Measurements from ENCODE around the gene C1orf35.

C1orf35 gene

DNA sequence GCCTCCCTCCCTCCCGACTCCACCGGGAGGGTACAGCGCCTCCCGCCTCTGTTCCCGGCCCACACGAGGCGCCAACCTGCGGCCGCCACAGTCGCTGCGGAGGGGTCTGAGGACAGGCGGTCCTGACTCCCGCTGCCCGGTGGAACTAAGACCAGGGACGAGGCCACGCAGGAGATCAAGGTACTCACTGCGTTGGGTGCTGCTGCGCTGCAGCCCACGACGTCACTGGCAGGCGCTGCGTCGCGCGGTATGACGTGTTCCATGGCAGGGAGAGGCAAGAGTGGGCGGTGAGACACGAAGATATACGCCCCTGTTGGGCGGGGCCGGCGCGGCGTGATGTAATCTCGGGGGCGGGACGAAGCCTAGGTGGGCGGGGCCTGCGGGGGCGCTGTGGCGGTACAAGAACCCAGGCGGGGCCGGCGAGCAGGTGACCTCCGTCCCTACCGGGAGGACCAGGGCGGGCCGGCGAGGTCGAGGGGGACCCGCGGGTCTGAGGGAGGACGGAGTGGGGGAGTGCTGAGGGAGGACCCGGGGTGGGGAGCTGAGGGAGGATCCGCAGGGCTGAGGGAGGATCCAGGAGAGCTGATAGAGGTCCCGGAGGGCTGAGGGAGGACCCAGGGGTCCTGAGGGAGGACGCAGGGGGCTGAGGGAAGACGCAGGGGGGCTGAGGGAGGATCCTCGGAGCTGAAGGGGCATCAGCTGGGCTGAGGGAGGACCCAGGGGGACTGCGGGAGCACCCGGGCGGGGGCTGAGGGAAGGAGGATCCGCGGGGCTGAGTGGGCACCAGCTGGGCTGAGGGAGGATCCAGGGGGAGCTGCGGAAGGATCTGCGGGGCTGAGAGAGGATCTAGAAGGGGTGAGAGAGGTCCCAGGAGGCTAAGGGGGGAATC is 6.2 kb upstream of the C1orf35 start, which contains the start of gene MRPL55:
Gene MRPL55 (minus strand): TSS at position 227 of the 889 bp plus-strand sequence. CDS start 1,039 bp downstream, outside the sequence.
- DNase-seq (ENCODE audit: low spot score) = peak; percentile 94

DNA sequence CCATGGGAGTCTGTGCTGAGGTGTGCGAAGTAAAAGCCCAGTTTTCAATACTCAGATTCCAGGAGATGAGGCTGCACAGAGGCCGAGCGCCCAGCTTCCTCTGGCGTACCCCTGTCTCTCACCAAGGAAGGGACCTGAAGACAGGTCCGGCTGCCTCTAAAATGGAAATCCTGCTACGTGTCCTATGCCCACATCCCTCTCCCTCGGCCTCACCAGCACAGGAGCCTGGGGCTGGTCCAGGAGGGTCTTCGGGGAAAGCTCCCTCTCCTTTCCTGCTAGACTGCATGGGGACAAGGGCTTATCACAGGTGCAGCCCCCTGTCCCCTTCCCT is 5.6 kb upstream of the C1orf35 start:
- no peak for DNase-seq (ENCODE audit: low spot score)

GRCh38 chr1:228108055-228108690 is 5.0 kb upstream of the C1orf35 start:
- DNase-seq (ENCODE audit: low spot score) = no peak

DNA sequence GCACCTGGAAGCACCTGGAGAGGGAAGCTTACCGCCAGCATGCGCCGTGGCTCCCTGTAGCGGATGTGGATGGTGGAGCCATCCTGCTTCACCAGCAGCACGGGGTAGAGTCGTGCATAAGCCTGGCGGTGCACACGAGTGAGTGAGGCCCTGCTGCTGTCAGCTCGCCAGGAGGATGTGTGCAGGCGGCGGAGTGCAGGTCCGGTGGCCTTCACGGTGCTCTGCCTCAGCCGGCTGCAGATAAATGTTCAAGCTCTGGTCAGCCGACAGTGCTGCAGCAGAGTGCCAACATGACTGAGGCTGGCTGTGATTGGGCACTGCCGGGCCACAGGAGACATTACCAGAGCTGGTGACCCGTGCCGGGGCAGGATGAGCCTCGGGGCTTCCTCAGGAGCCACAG is 4.5 kb upstream of the C1orf35 start:
- no peak for DNase-seq (ENCODE audit: low spot score)

- no peak for DNase-seq (ENCODE audit: low spot score)
Measured at GRCh38 chr1:228106800-228107054, 3.6 kb upstream of the C1orf35 start.

DNA sequence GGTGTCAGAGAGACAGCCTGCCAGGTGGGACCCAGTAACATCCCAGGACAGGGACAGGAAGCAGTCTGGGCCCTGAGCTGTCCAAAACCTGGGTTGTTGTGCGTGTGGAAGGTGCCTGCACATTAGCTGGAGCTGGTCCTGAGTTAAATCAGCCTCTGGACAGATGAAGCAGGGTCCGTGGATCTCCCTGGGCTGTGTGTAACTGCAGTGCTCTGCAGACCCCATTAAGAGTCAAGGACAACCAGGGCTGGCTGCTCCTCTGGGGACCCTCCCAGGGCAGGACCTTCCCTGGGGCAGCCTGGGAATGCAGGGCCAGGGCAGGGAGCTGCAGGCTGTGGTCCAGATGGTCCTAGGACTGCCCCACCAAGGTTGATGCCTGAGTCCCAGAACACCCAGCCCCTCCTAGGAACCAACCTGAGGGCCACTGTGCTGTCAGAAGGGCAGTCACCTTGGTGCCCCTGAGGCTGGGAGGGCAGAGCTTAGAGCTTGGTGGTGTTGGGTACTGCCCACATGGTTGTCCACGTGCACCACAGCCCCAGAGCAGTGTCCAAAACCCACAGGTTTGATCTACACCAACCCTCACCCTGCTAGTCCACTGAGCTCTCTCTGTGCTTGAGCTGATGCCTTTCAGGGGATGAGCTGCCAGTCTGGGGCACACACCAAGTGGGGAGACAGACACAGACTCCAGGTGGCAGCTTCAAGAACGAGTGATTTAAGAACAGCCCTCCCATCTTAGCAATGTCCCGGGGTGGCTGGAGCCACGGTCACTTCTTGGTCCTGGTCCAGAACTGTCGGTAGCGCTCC is 3.1 kb upstream of the C1orf35 start:
- DNase-seq (ENCODE audit: low spot score) = no peak

GRCh38 chr1:228105270-228105995 is 2.3 kb upstream of the C1orf35 start:
- DNase-seq (ENCODE audit: low spot score) = no peak

DNA sequence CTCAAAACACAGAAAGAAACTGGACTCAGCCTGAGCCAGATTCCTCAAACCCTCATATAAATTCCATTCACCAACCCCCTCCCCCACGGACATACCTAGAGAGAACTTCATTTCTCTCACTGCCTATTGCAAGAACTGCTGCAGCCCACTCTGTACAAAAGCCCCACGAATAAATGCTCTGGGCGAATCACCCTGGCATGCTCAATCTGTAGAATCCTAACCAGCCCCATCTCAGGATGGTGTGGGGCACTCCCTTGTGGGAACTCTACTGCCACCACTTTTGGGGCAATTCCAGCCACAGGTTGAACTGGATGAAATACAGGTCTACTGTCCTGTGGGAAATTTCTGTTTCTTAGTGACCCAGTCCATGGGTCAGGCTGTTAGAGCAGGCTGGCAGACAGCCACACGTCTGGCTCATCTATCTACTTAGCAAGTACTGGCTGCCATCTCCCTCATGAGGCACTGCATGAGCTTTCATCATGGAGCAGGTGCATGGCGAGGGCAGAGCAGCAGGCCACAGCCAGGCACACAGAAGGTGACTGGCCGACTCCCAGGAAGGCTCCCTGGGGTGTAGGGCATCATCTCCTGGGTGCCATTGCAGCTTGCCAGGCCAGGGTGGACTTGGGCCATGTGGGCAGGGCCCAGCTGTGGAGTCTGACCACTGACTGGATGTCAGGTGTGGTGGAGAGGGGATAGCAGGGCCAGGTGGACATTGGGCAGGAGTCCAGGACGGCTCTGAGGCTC is 1.6 kb upstream of the C1orf35 start:
- no peak for DNase-seq (ENCODE audit: low spot score)

DNA sequence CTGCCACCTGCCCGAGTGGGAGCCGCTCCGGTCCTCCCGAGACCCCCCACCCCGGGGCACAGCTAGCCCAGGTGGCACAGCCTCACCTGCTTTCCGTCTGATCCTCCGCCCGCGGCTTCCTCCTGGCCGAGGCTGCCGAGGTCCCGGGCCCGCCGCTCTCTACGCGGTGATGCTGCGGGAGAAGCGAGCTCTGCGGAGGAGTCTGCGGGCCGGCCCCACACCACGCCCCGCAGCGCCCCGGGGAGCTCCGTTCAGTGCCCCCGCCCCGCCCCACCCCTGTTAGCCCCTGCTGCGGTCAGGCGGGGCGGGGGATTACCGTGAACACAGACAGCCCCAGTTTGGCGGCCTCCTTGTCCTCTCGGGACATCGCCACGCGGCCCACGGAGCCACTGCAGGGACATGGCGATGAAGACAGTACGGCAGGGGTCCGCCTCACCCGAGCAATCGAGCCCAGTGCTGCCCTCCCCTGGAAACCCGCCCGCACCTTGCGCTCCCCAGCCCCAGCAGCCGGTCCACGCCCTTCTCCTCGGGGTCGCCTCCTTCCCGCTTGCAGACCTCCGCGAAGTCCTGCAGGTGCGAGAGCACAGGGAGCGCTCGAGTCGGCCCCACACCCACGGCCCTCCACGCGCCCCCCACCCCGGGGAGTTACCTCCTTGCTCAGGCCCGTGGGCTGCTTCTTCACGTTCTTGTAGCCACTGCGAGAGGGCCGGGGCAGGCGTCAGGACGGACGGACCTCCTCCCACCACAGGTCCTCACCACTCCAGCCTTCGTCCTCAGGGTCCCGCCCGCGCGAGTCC is 933 bp downstream of the C1orf35 start:
- peak; percentile 62 for DNase-seq (ENCODE audit: low spot score)

DNA sequence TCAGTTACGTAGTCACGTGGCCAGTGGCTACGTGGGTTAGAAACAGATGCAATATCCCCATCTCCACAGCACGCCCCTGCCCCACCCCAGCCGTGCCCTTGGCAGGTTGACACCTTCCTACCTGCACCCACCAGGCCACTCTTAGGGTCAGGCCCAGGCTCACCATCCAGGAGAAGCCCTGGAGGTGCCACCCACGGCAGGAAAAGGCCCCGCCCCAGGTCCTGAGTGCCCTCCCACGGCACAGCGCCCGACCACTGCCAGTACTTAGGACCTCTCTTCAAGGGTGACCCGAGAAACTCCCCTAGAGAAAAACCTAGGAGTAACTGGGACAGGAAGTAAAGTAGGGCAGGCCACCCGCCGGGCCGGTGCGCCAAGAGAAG is 1.5 kb downstream of the C1orf35 start:
- DNase-seq (ENCODE audit: low spot score) = no peak

GRCh38 chr1:228100822-228101613 is 2.1 kb downstream of the C1orf35 start:
- DNase-seq (ENCODE audit: low spot score) = no peak

GRCh38 chr1:228099331-228099732 is 3.8 kb downstream of the C1orf35 start:
- DNase-seq (ENCODE audit: low spot score) = no peak

DNA sequence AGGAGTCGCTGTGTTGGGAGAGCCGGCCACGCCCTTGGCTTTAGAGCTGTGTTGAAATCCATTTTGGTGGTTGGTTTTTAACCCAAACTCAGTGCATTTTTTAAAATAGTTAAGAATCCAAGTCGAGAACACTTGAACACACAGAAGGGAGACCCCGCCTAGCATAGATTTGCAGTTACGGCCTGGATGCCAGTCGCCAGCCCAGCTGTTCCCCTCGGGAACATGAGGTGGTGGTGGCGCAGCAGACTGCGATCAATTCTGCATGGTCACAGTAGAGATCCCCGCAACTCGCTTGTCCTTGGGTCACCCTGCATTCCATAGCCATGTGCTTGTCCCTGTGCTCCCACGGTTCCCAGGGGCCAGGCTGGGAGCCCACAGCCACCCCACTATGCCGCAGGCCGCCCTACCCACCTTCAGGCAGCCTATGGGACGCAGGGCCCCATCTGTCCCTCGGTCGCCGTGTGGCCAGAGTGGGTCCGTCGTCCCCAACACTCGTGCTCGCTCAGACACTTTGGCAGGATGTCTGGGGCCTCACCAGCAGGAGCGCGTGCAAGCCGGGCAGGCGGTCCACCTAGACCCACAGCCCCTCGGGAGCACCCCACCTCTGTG is 4.7 kb downstream of the C1orf35 start:
- DNase-seq (ENCODE audit: low spot score) = no peak

GRCh38 chr1:228097333-228098081 is 5.6 kb downstream of the C1orf35 start:
- no peak for DNase-seq (ENCODE audit: low spot score)

DNA sequence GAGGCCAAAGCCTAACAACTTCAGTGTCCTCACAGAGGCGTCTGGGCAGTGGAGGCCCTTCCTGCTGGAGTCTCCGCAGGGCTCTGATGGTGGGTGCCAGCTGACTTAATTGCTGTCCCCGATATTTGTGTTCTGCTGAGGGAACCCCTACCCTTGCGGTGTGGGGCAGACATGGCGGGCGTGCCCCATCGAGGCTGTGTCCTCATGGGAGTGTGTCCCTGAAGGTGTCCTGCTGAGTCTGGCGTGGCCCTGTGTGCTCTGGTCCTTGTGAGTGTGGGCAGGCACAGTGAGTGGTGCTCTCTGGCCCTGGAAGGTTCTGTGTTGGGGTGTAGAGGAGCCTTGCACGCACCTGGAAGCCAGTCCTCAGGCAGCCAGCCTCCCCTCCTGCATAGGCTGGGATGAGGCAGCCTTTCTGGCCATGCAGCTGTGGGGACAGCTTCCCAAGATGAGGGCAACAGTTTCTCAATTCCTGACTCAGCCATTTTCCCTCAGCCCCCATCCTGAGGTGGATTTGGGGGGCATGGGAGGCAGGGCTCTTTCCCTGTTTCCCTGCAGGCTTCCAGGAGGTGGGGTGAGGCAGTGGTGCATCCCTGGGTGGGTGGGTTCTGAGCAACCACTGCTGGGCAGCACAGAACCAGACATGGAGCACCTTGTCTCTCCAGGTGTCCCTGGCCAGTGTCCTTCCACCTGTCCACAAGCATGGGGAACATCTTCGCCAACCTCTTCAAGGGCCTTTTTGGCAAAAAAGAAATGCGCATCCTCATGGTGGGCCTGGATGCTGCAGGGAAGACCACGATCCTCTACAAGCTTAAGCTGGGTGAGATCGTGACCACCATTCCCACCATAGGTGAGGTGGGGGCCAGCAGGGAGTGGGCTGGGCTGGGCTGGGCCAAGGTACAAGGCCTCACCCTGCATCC is 6.5 kb downstream of the C1orf35 start:
- no peak for DNase-seq (ENCODE audit: low spot score)

GRCh38 chr1:228095938-228096337 is 7.2 kb downstream of the C1orf35 start:
- no peak for DNase-seq (ENCODE audit: low spot score)

DNA sequence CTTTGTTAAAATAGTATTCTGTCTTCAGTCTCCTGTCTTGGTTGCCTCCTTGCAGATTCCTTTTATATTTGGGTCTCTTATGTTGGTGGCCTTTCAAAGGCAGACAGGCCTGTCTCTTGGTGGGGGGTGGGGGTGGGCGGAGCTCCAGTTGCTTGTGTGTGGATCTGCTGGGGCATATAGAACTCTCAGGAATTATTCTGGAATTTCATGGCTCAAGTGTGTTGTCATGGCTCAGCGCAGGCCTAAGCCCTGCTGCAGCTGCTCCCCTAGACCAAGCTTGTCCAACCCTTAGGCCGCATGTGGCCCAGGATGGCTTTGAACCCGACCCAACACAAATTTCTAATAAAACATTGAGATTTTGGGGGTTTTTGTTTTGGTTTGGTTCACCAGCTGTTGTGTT is 8.0 kb downstream of the C1orf35 start:
- no peak for DNase-seq (ENCODE audit: low spot score)
